Testis (tissue), 3 donors: ENCODE data around the gene ITGB2. TPM values are rescaled to one million over a fixed set of nuclear protein-coding genes. Genes with fewer than 3 reads are reported as not detected.

Experiments
- DNase-seq: peaks from one replicate; pipeline ENCODE4 v3.0.0-alpha.2; 2019
- H3K27ac ChIP-seq, 2 donors: fragments of 200-600 bp; sonication (generic); one replicate each; pipeline ENCODE4 v1.5.1; 2019
- H3K27me3 ChIP-seq: fragments of 200-600 bp; sonication (generic); one replicate; pipeline ENCODE4 v1.5.1; 2019
- H3K36me3 ChIP-seq: fragments of 200-600 bp; sonication (generic); one replicate; pipeline ENCODE4 v1.5.1; 2017; ENCODE audit warnings: low read depth; ENCODE audit errors: missing control alignments
- H3K4me1 ChIP-seq: fragments of 200-600 bp; sonication (generic); one replicate; pipeline ENCODE4 v1.5.1; 2019
- H3K4me3 ChIP-seq, 2 donors: fragments of 200-600 bp; sonication (generic); one replicate each; pipeline ENCODE4 v1.5.1; 2017 to 2019
- H3K9me3 ChIP-seq: fragments of 200-600 bp; sonication (generic); one replicate; pipeline ENCODE4 v1.5.1; 2017
- POLR2A ChIP-seq: fragments of 450-650 bp; IDR thresholded peaks from one replicate; pipeline ENCODE4 v1.6.1; 2017; ENCODE audit warnings: antibody characterized with exemption, mild to moderate bottlenecking, moderate library complexity
- WGBS, 2 donors: methylation state at CpG; one replicate each; pipeline ENCODE4 v1.1.5; 2018; 5-methylcytosine and 5-hydroxymethylcytosine counted together
- intact Hi-C: fragments of 100-400 bp; cut with DNase I; formaldehyde crosslinking; loops from one replicate; pipeline ENCODE4 v1.15.1; 2023; ENCODE audit warnings: low total_unique reads
- polyA plus RNA-seq: library from polyadenylated mRNA; stranded (reverse); fragments of 350-450 nt; fragmentation: Illumina TruSeq; extraction: RNeasy Lipid Tissue Mini Kit (QIAGEN cat#74804); gene quantifications from one replicate; pipeline ENCODE4 v1.2.3, GENCODE V29; 2014; ENCODE audit warnings: low read depth, low replicate concordance; ENCODE audit not compliant: insufficient read depth
- total RNA-seq, 2 donors: library from RNA; depleted of rRNA; stranded (reverse); fragments of >200 nt; gene quantifications; one replicate each; pipeline ENCODE4 v1.2.3, GENCODE V29; 2016
- TF ChIP-seq, protein P1 (sequence below), 3 experiments: fragments of 450-650 bp in 2 of 3; fragments of 200-600 bp in 1 of 3; sonication (generic) in 1 of 3; IDR thresholded peaks; one replicate each; pipeline ENCODE4 v1.5.1; 2016 to 2019; ENCODE audit warnings: antibody characterized with exemption in 3 of 3, mild to moderate bottlenecking in 2 of 3, moderate library complexity in 1 of 3

Gene ITGB2
- total and polyA plus RNA-seq, 3 donors from 2014 or later: 5.6 to 29.5 (median 27.4) TPM

GRCh38 chr21:44892095-44892494 is 28.6 kb downstream of the ITGB2 start:
- H3K4me1 ChIP-seq: no peaks in the 10 kb centered on the region
- H3K36me3 ChIP-seq: no peaks in the 10 kb centered on the region
- H3K27me3 ChIP-seq: no peaks in the 10 kb centered on the region
- no peaks in the 10 kb centered on the region for H3K9me3 ChIP-seq
- no peak overlapping the region for H3K4me3 ChIP-seq
- no peak for DNase-seq
- WGBS, 2 donors: 51 to 60% methylated on average over 18 to 19 of the region's 19 CpGs
- intact Hi-C loops: no loop called here
- no peak overlapping the region for H3K27ac ChIP-seq
- TF ChIP-seq, protein P1, sequence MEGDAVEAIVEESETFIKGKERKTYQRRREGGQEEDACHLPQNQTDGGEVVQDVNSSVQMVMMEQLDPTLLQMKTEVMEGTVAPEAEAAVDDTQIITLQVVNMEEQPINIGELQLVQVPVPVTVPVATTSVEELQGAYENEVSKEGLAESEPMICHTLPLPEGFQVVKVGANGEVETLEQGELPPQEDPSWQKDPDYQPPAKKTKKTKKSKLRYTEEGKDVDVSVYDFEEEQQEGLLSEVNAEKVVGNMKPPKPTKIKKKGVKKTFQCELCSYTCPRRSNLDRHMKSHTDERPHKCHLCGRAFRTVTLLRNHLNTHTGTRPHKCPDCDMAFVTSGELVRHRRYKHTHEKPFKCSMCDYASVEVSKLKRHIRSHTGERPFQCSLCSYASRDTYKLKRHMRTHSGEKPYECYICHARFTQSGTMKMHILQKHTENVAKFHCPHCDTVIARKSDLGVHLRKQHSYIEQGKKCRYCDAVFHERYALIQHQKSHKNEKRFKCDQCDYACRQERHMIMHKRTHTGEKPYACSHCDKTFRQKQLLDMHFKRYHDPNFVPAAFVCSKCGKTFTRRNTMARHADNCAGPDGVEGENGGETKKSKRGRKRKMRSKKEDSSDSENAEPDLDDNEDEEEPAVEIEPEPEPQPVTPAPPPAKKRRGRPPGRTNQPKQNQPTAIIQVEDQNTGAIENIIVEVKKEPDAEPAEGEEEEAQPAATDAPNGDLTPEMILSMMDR (IDR thresholded peaks at IDR 0.05): no peak
- TF ChIP-seq POLR2A: no peak

DNA sequence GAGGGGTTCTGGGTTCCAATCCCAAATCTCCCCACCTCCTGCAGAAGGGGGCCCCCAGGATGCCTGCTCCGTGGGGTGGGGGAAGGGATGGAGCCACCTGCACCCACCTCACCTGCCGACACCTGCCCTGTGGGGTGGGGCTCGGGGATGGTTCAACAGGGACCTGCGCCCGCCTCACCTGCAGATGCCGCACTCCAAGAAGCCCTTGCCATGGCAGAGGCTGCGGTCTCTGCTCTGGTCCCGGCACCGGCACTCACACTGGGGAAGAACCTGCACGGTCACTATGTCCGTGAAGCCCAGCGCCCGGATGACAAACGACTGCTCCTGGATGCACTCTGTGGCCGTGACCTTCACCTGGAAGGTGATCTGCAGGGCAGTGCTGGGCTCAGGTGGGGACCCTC is 29.1 kb downstream of the ITGB2 start:
- no peaks in the 10 kb centered on the region for H3K36me3 ChIP-seq
- H3K9me3 ChIP-seq: no peaks in the 10 kb centered on the region
- no peak overlapping the region for H3K27ac ChIP-seq
- 87 to 88% methylated on average over 3 to 14 of the region's 15 CpGs for WGBS, 2 donors
- DNase-seq: no peak
- H3K4me1 ChIP-seq: no peaks in the 10 kb centered on the region
- TF ChIP-seq, protein P1 (IDR thresholded peaks at IDR 0.05): no peak
- no peak for TF ChIP-seq POLR2A
- no peak overlapping the region for H3K4me3 ChIP-seq
- H3K27me3 ChIP-seq: no peaks in the 10 kb centered on the region
- intact Hi-C loops: no loop called here

- 74 to 77% methylated on average over 3 to 8 of the region's 9 CpGs for WGBS, 2 donors
- Histone ChIP-seq H3K27ac (no peak overlapping the region), H3K36me3 (no peaks in the 10 kb centered on the region), H3K27me3 (no peaks in the 10 kb centered on the region), H3K4me3 (no peak overlapping the region), H3K9me3 (no peaks in the 10 kb centered on the region), H3K4me1 (no peaks in the 10 kb centered on the region)
- TF ChIP-seq POLR2A: no peak
- TF ChIP-seq, protein P1 (IDR thresholded peaks at IDR 0.05): no peak
- intact Hi-C loops: no loop called here
- DNase-seq: no peak
These were observed 29.6 kb downstream of the ITGB2 start for GRCh38 chr21:44890961-44891541.

GRCh38 chr21:44890338-44890931 is 30.3 kb downstream of the ITGB2 start:
- 71% methylated on average over 21 of the region's 24 CpGs; no CpG with 5 or more reads in 1 of the 2 donors for WGBS, 2 donors
- H3K4me1 ChIP-seq: no peaks in the 10 kb centered on the region
- no peaks in the 10 kb centered on the region for H3K27me3 ChIP-seq
- H3K4me3 ChIP-seq: no peak overlapping the region
- TF ChIP-seq, protein P1 (IDR thresholded peaks at IDR 0.05): no peak
- TF ChIP-seq POLR2A: no peak
- no peaks in the 10 kb centered on the region for H3K9me3 ChIP-seq
- H3K27ac ChIP-seq: no peak overlapping the region
- intact Hi-C loops: no loop called here
- no peak for DNase-seq
- no peaks in the 10 kb centered on the region for H3K36me3 ChIP-seq
